H1 (cell line): ENCODE data around the gene TSPOAP1. TPM values are rescaled to one million over a fixed set of nuclear protein-coding genes. Genes with fewer than 3 reads are reported as not detected.

ENCODE experiments used
- CTCF ChIA-PET: fragments of 300-600 bp; sonication (Branson Sonifier 250); formaldehyde crosslinking; loops from one replicate; lab custom pipeline; 2021; ENCODE audit not compliant: partially characterized antibody; lab: Charles Lee
- POLR2A ChIA-PET: fragments of 300-600 bp; sonication (Branson Sonifier 250); formaldehyde crosslinking; loops from one replicate; lab custom pipeline; 2021; ENCODE audit warnings: inconsistent platforms; ENCODE audit not compliant: partially characterized antibody; lab: Charles Lee
- DNase-seq, 2 experiments: peaks; one replicate each; pipeline versions ENCODE4 v3.0.0 to v3.0.0-alpha.2; 2010 to 2022; ENCODE audit warnings: low spot score in 2 of 2, low read depth in 1 of 2, mixed read lengths in 1 of 2
- FAIRE-seq: peaks from 2 replicates; lab custom pipeline; 2011; peaks lifted over from hg19 to GRCh38; lab: Jason Lieb, UNC
- H2AFZ ChIP-seq: 2 replicates; pipeline ENCODE4 v1.8.1; 2012; ENCODE audit warnings: low read length, inconsistent platforms
- H2AK5ac ChIP-seq: 2 replicates; pipeline ENCODE4 v1.6.1; 2013; ENCODE audit warnings: low read depth, low read length
- H2BK120ac ChIP-seq: replicated peaks from 2 replicates; pipeline ENCODE3; 2013; ENCODE audit warnings: low read depth, low read length, inconsistent platforms
- H2BK12ac ChIP-seq: 2 replicates; pipeline ENCODE4 v1.6.1; 2013; ENCODE audit warnings: low read depth, low read length
- H2BK15ac ChIP-seq: 2 replicates; pipeline ENCODE4 v1.6.1; 2013; ENCODE audit warnings: low read length
- H2BK20ac ChIP-seq: 2 replicates; pipeline ENCODE4 v1.6.1; 2013; ENCODE audit warnings: low read length
- H2BK5ac ChIP-seq: 2 replicates; pipeline ENCODE4 v1.6.1; 2013; ENCODE audit warnings: low read depth, low read length
- H3K14ac ChIP-seq: 2 replicates; pipeline ENCODE4 v1.6.1; 2013; ENCODE audit warnings: inconsistent platforms; ENCODE audit not compliant: insufficient read length
- H3K18ac ChIP-seq: 2 replicates; pipeline ENCODE4 v1.6.1; 2013; ENCODE audit warnings: low read length; ENCODE audit errors: extremely low read depth
- H3K23ac ChIP-seq: 2 replicates; pipeline ENCODE4 v1.6.1; 2013; ENCODE audit warnings: inconsistent platforms; ENCODE audit not compliant: insufficient read length
- H3K23me2 ChIP-seq: 2 replicates; pipeline ENCODE4 v1.6.1; 2013; ENCODE audit warnings: low read depth, low read length
- H3K27ac ChIP-seq: 2 replicates; pipeline ENCODE4 v1.6.1; 2011; ENCODE audit warnings: low read depth, low read length, inconsistent platforms
- H3K27me3 ChIP-seq, 4 experiments: replicated peaks in 1 of 4; 1 replicate in 1 of 4; 2 replicates in 3 of 4; pipeline versions ENCODE4 v1.6.1 to v1.8.1; 2011 to 2013; ENCODE audit warnings: low read length in 3 of 4, mild to moderate bottlenecking in 3 of 4, inconsistent platforms in 2 of 4, mixed read lengths in 2 of 4, moderate library complexity in 1 of 4; ENCODE audit not compliant: control insufficient read depth in 3 of 4, insufficient read depth in 3 of 4; ENCODE audit errors: extremely low read depth in 1 of 4
- H3K36me3 ChIP-seq, 4 experiments: 2 replicates each; pipeline versions ENCODE4 v1.6.1 to v1.8.1; 2011 to 2013; ENCODE audit warnings: mild to moderate bottlenecking in 4 of 4, low read length in 3 of 4, moderate library complexity in 2 of 4, control low read depth in 1 of 4, inconsistent platforms in 1 of 4; ENCODE audit not compliant: insufficient read depth in 4 of 4, control insufficient read depth in 2 of 4
- H3K4ac ChIP-seq: replicated peaks from 2 replicates; pipeline ENCODE3; 2013; ENCODE audit warnings: low read length, low read depth, mixed read lengths, inconsistent platforms; ENCODE audit not compliant: insufficient read length
- H3K4me1 ChIP-seq, 4 experiments: replicated peaks in 1 of 4; 1 replicate in 1 of 4; 2 replicates in 3 of 4; pipeline versions ENCODE4 v1.6.1 to v1.8.1; 2011 to 2013; ENCODE audit warnings: low read length in 3 of 4, inconsistent platforms in 2 of 4, mixed read lengths in 1 of 4; ENCODE audit not compliant: insufficient read depth in 4 of 4, control insufficient read depth in 3 of 4
- H3K4me2 ChIP-seq, 2 experiments: 2 replicates each; pipeline versions ENCODE4 v1.6.1 to v1.8.1; 2011 to 2013; ENCODE audit warnings: low read depth in 2 of 2, low read length in 2 of 2, control low read depth in 1 of 2, inconsistent platforms in 1 of 2, mild to moderate bottlenecking in 1 of 2; ENCODE audit not compliant: insufficient read depth in 1 of 2
- H3K4me3 ChIP-seq, 4 experiments: fragments of 200-600, 300-600 bp in 1 of 4; sonication (generic), shearing (Covaris generic), sonication (Bioruptor Twin) in 1 of 4; 2 replicates each; pipeline versions ENCODE4 v1.5.1 to v1.8.1; 2011 to 2016; ENCODE audit warnings: low read length in 4 of 4, low read depth in 3 of 4, control low read depth in 2 of 4, inconsistent platforms in 2 of 4, mild to moderate bottlenecking in 2 of 4, mixed read lengths in 1 of 4, moderate library complexity in 1 of 4; ENCODE audit not compliant: insufficient read depth in 2 of 4; ENCODE audit errors: extremely low read depth in 1 of 4
- H3K56ac ChIP-seq: replicated peaks from 2 replicates; pipeline ENCODE3; 2013; ENCODE audit warnings: low read depth, mild to moderate bottlenecking, mixed read lengths, low read length, inconsistent platforms; ENCODE audit not compliant: insufficient read length
- H3K79me1 ChIP-seq: 2 replicates; pipeline ENCODE4 v1.6.1; 2013; ENCODE audit warnings: low read depth, low read length, control low read depth
- H3K79me2 ChIP-seq, 2 experiments: 2 replicates each; pipeline versions ENCODE4 v1.6.1 to v1.8.1; 2012 to 2013; ENCODE audit warnings: low read length in 2 of 2, mild to moderate bottlenecking in 2 of 2, inconsistent platforms in 1 of 2; ENCODE audit not compliant: insufficient read depth in 2 of 2, control insufficient read depth in 1 of 2
- H3K9ac ChIP-seq, 4 experiments: replicated peaks in 1 of 4; 1 replicate in 1 of 4; 2 replicates in 3 of 4; pipeline versions ENCODE4 v1.6.1 to v1.8.1; 2011 to 2013; ENCODE audit warnings: low read depth in 3 of 4, low read length in 3 of 4, control low read depth in 2 of 4, mild to moderate bottlenecking in 2 of 4, moderate library complexity in 2 of 4, inconsistent platforms in 1 of 4; ENCODE audit errors: extremely low read depth in 1 of 4
- H3K9me3 ChIP-seq, 2 experiments: 2 replicates each; pipeline versions ENCODE4 v1.6.1 to v1.8.1; 2012 to 2013; ENCODE audit warnings: mild to moderate bottlenecking in 2 of 2, moderate library complexity in 2 of 2, control low read depth in 1 of 2, inconsistent platforms in 1 of 2, low read depth in 1 of 2, low read length in 1 of 2, mixed read lengths in 1 of 2; ENCODE audit not compliant: insufficient read depth in 2 of 2
- H4K20me1 ChIP-seq, 2 experiments: replicated peaks in 1 of 2; 2 replicates each; pipeline versions ENCODE3 to v1.8.1; 2011 to 2013; ENCODE audit warnings: inconsistent platforms in 2 of 2, low read length in 2 of 2, mild to moderate bottlenecking in 1 of 2; ENCODE audit not compliant: insufficient read depth in 2 of 2, control insufficient read depth in 1 of 2
- H4K5ac ChIP-seq: 2 replicates; pipeline ENCODE4 v1.6.1; 2013; ENCODE audit warnings: low read length, low read depth, mixed read lengths, inconsistent platforms; ENCODE audit not compliant: insufficient read length
- H4K8ac ChIP-seq: 2 replicates; pipeline ENCODE4 v1.8.0; 2013; ENCODE audit warnings: mild to moderate bottlenecking, moderate library complexity, low read length, inconsistent platforms; ENCODE audit not compliant: insufficient read depth; ENCODE audit errors: extremely low read depth
- H4K91ac ChIP-seq: replicated peaks from 2 replicates; pipeline ENCODE3; 2013; ENCODE audit warnings: low read length, mixed read lengths, inconsistent platforms; ENCODE audit not compliant: insufficient read length
- ATF3 ChIP-seq: IDR thresholded peaks from 2 replicates; pipeline ENCODE4 v1.6.1; 2011; ENCODE audit warnings: low read depth, mild to moderate bottlenecking, low read length; ENCODE audit not compliant: insufficient read depth
- CHD1 ChIP-seq: IDR thresholded peaks from 2 replicates; pipeline ENCODE4 v1.6.1; 2012; ENCODE audit warnings: low read depth, low read length, improper control_type of control experiment
- CTCF ChIP-seq, 3 experiments: IDR thresholded peaks; 1 replicate in 2 of 3; 2 replicates in 1 of 3; pipeline versions ENCODE4 v1.5.1 to v1.6.1; 2011; ENCODE audit warnings: low read length in 3 of 3, mild to moderate bottlenecking in 3 of 3, inconsistent platforms in 2 of 3, low read depth in 1 of 3, moderate library complexity in 1 of 3; ENCODE audit not compliant: insufficient read depth in 1 of 3; ENCODE audit errors: control extremely low read depth in 1 of 3
- E2F6 ChIP-seq: IDR thresholded peaks from 2 replicates; pipeline ENCODE4 v1.6.1; 2012; ENCODE audit warnings: inconsistent platforms
- JUN ChIP-seq: IDR thresholded peaks from 2 replicates; pipeline ENCODE4 v1.6.1; 2011; ENCODE audit warnings: low read depth, mild to moderate bottlenecking, improper control_type of control experiment, low read length
- KDM4A ChIP-seq: IDR thresholded peaks from one replicate; pipeline ENCODE4 v1.7.1; 2012; ENCODE audit warnings: low read depth, mild to moderate bottlenecking, moderate library complexity, low read length, inconsistent platforms; ENCODE audit not compliant: severe bottlenecking
- RBBP5 ChIP-seq: IDR thresholded peaks from 2 replicates; pipeline ENCODE4 v1.7.1; 2012; ENCODE audit warnings: low read depth, mild to moderate bottlenecking, inconsistent platforms, low read length, moderate library complexity, borderline replicate concordance
- TAF7 ChIP-seq: optimal IDR thresholded peaks from 2 replicates; pipeline ENCODE3; 2011; ENCODE audit warnings: low read depth, mild to moderate bottlenecking, inconsistent platforms, low read length, moderate library complexity, borderline replicate concordance
- WGBS, 2 experiments: shearing (Covaris generic) in 1 of 2; methylation state at CpG; one replicate each; pipeline versions ENCODE4 v1.1.6 to v1.1.7; 2013 to 2015; ENCODE audit warnings: low lambda C conversion rate in 2 of 2, mixed read lengths in 2 of 2, inconsistent platforms in 1 of 2, low coverage in 1 of 2, missing lambda C conversion rate in 1 of 2; ENCODE audit not compliant: insufficient replicate concordance in 2 of 2, insufficient coverage in 1 of 2, insufficient read length in 1 of 2; ENCODE audit errors: extremely low coverage in 1 of 2, missing lambda C conversion rate in 1 of 2; 5-methylcytosine and 5-hydroxymethylcytosine counted together
- polyA plus RNA-seq, 7 experiments: library from polyadenylated mRNA; depleted of rRNA in 3 of 7; stranded (reverse) in 5 of 7; unstranded in 2 of 7; fragments of >200 nt in 5 of 7; fragments of 200-250 nt in 2 of 7; gene quantifications; 1 replicate in 5 of 7; 2 replicates in 1 of 7; 4 replicates in 1 of 7; pipeline versions ENCODE4 v1.2.1 to v1.2.3, GENCODE V29; 2011 to 2013; ENCODE audit warnings: missing spikeins in 2 of 7, mixed read lengths in 2 of 7
- total RNA-seq: library from RNA; stranded (reverse); fragmentation: NEBNext Ultra II Directional; extraction: Animal tissue kit (Norgen Biotek cat#: 25700); gene quantifications from 2 replicates; pipeline ENCODE4 v1.2.1, GENCODE V29; 2021

The TSPOAP1 gene
- total and polyA plus RNA-seq, 2 of the 8 experiments (the other 6 are each of a cell fraction or from before 2014, with no cell fraction given): 7.6 to 9.2 TPM

GRCh38 chr17:58253082-58253481 is 75.5 kb downstream of the TSPOAP1 start:
- Histone ChIP-seq H4K20me1 (no peaks in the 10 kb centered on the region), H4K5ac (no peak overlapping the region), H3K4me3 (no peak overlapping the region), H3K9me3 (peaks cover 8% of the 10 kb centered on the region in 2 experiments; a peak in 3 of 4 replicates), H2AFZ (no peak overlapping the region), H3K79me1 (no peaks in the 10 kb centered on the region), H4K8ac (no peak overlapping the region), H2BK15ac (no peak overlapping the region), H3K4me1 (peaks cover 0 to 4% (median 0%) of the 10 kb centered on the region in 4 experiments; a peak in 4 of 7 replicates), H3K4me2 (no peak overlapping the region), H3K9ac (no peak overlapping the region), H2BK20ac (no peak overlapping the region), H4K91ac (no peak overlapping the region), H3K23me2 (peaks cover 5% of the 10 kb centered on the region; the same call in 1 of the 2 replicates)
- POLR2A ChIA-PET: no interaction called here
- DNase-seq: no peak
- TF ChIP-seq KDM4A: no peak
- TF ChIP-seq CTCF (IDR thresholded peaks at IDR 0.05; ENCODE audit: control extremely low read depth in 1 of 3, insufficient read depth in 1 of 3, low read depth in 1 of 3, low read length in 3 of 3): no peak
- no peak for TF ChIP-seq ATF3
- no peak for TF ChIP-seq JUN
- TF ChIP-seq CHD1: no peak
- no peak for TF ChIP-seq TAF7
- TF ChIP-seq E2F6: no peak
- TF ChIP-seq RBBP5: no peak
- TF ChIP-seq, all 59 proteins: peak for 0
- H2BK120ac ChIP-seq: no peak overlapping the region
- H3K14ac ChIP-seq: no peak overlapping the region
- no peak for FAIRE-seq
- 73 to 100% methylated on average over 1 to 3 of the region's 3 CpGs for WGBS, 2 experiments
- no peak overlapping the region for H2BK5ac ChIP-seq
- H3K36me3 ChIP-seq: no peaks in the 10 kb centered on the region
- no peaks in the 10 kb centered on the region for H3K79me2 ChIP-seq
- no peak overlapping the region for H2BK12ac ChIP-seq
- H3K56ac ChIP-seq: no peak overlapping the region
- no peak overlapping the region for H2AK5ac ChIP-seq
- CTCF ChIA-PET: interaction anchor here (1.6 to 2.0 kb wide), 4 partner anchors 10 to 27 kb away, joined by 3 to 6 read pairs (median 5); partner anchors contain the start of genes LPO and MPO
- H3K18ac ChIP-seq: no peak overlapping the region
- H3K4ac ChIP-seq: no peak overlapping the region
- H3K27me3 ChIP-seq: peaks cover 30 to 55% (median 42%) of the 10 kb centered on the region in 4 experiments
- H3K27ac ChIP-seq: no peak overlapping the region
- H3K23ac ChIP-seq: no peak overlapping the region
